ENCODE measurements around the gene ELP5.

ELP5 gene

DNA sequence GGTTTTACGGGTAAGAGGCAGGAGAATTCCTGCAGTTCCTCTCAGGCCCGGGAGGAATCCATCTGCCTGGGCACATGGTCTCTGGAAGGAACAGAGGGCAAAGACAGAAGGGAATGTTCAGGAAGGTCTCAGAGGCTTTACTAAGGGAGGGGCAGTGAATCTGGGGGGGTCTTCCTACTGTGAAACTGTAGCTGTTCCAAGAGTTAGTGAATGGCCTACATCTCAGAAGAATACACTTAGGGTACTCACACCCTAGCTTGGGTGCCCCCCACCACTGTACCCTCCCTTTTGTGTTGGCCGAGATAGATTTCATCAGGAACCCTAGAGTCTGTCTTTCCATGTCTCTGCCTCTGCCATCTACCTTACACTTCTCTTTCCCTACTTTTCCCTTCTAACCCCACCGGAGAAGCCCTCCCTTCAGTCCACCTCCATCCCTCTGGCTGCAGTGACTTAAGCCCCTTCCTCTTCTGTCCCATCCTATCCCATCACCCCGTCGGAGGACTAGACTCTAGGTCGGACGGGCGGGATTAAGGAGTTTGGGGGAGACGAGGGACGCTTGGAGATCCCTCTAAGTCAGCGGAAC lies 32.7 kb upstream of the ELP5 start:
- DNase-seq (ENCODE audit: low read depth) = no peak

DNA sequence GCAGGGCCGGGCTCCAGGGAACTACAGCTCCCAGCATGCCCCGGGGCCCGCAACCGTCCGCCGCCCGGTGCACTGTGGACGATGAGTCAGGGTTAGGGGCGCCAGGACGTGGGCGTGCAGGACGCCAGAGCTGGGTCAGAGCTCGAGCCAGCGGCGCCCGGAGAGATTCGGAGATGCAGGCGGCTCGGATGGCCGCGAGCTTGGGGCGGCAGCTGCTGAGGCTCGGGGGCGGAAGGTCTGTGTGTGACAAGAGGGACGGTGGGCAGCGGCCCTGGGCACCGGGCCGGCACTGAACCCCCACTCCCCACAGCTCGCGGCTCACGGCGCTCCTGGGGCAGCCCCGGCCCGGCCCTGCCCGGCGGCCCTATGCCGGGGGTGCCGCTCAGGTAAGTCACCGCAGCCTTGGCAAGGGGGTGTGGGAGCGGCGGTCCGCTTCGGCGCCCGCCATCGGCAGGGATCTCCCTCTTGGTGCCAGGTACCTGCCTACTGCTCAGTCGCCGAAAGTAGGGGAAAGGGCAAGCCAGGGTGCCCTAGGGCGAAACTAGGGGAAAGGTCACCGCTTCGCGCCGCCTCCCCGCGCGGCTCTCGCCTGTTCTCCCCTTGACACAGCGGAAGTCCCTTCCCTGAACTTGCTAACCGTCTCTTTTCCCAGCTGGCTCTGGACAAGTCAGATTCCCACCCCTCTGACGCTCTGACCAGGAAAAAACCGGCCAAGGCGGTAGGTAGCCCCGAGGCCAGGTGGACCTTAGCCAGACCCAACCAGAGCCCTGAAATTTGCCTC lies 32.0 kb upstream of the ELP5 start, which contains the start of the genes ACADVL and DLG4:
Gene ACADVL (plus strand): TSS at position 127 of the 781 bp plus-strand sequence. CDS start 47 bp downstream, at position 174.
Gene DLG4 (minus strand): TSS at position 25 of the 781 bp plus-strand sequence.
- DNase-seq (ENCODE audit: low read depth) = no peak

- no peak for DNase-seq (ENCODE audit: low read depth)
These were observed 31.3 kb upstream of the ELP5 start for GRCh38 chr17:7220593-7221277.

- DNase-seq (ENCODE audit: low read depth) = no peak
These were observed 30.5 kb upstream of the ELP5 start for GRCh38 chr17:7221278-7222092.

- no peak for DNase-seq (ENCODE audit: low read depth)
These were observed 29.7 kb upstream of the ELP5 start for GRCh38 chr17:7222093-7222971.

- DNase-seq (ENCODE audit: low read depth) = no peak
These were observed 29.1 kb upstream of the ELP5 start for GRCh38 chr17:7222972-7223292.

GRCh38 chr17:7223375-7223774 lies 28.6 kb upstream of the ELP5 start:
- no peak for DNase-seq (ENCODE audit: low read depth)

- DNase-seq (ENCODE audit: low read depth) = no peak
These were observed 27.9 kb upstream of the ELP5 start for GRCh38 chr17:7224110-7224509.

DNA sequence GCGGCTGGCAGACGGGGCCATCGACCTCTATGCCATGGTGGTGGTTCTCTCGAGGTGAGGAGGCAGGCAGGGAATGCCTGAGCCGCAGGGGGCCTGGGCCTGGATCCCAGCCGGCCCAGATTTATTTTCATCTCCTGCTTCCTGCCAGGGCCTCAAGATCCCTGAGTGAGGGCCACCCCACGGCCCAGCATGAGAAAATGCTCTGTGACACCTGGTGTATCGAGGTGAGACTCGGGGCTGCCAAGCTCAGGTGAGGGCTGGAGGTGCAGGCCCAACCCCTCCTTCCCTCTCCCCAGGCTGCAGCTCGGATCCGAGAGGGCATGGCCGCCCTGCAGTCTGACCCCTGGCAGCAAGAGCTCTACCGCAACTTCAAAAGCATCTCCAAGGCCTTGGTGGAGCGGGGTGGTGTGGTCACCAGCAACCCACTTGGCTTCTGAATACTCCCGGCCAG lies 27.3 kb upstream of the ELP5 start:
- no peak for DNase-seq (ENCODE audit: low read depth)

DNA sequence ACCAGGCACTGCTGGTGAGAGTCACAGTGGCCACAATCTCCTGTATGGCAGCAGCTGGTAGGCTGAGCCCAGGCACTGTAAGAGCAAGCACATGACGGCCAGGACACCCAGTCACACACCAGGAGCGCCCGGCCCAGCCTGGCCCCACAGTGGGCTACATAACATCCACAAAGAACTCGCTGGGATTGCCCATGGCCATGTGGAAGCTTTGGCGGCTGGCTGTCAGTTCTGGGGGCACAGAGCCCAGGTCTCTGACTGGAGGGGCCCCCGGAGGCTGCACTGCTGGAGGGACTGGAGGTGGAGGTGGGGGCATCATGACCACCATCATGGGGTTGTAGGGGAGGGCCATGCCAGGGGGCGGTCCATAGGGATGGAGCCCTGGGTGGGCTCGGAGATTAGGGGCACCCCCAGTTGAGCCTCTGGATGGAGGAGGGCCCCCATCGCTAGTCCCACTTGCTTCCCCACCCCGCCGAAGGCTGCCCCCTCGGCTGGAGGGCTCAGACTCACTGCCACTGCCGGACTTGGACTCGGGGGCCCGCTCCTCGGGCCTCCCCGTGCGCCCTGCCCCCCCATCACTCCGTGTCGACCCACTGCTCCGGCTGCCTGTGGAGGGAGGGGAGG lies 26.2 kb upstream of the ELP5 start:
- no peak for DNase-seq (ENCODE audit: low read depth)

GRCh38 chr17:7226721-7227710 lies 25.0 kb upstream of the ELP5 start:
- DNase-seq (ENCODE audit: low read depth) = no peak

- DNase-seq (ENCODE audit: low read depth) = no peak
These were observed 23.1 kb upstream of the ELP5 start for GRCh38 chr17:7228920-7229319.

- no peak for DNase-seq (ENCODE audit: low read depth)
These were observed 22.5 kb upstream of the ELP5 start for GRCh38 chr17:7229504-7229903.

GRCh38 chr17:7232114-7232513 lies 19.9 kb upstream of the ELP5 start:
- DNase-seq (ENCODE audit: low read depth) = no peak

GRCh38 chr17:7233701-7234082 lies 18.3 kb upstream of the ELP5 start:
- DNase-seq (ENCODE audit: low read depth) = no peak

DNA sequence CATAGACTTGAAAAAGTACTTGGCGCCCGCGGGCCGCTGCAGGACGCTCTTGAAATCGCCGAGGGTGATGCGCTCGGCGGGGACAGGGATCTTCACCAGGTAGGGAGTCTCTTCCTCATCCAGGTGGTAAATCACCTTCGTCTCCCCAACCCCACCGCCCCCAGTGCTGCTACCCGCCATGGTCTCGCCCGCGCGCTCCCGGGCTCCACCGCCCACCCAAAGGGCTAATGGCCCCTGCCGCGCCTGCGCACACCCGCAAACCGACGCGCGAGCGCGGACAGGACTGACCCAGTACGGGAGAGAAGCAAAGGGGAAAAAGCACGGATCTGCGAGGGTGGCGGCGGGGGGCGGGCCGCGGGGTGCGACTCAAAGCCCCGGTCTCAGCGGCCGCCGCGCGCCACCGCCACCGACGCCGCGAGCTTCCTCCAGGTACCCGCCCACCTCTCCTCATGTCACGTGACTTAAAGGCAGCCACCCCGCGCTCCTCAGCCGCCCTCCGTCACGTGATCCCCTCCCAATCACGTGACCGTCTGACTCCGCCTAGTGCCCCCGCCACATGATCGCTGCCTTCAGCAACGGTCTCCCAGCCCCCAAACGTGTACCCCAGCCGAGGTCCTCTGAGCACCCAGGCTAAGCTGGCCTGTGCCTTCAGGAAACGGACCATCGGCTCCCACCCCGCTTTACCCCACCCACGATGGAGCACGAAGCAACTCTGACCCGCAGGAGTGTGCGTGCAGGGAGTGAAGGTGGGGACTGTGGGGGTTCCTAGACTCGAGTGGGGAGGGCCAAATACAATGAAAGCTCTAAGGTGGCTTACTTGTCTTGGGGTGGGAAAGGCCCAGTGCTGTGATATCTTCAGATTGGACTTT lies 17.7 kb upstream of the ELP5 start, which contains the start of gene DVL2:
Gene DVL2 (minus strand): TSS at position 435 of the 869 bp plus-strand sequence. CDS start 255 bp downstream, at position 180.
- no peak for DNase-seq (ENCODE audit: low read depth)

- no peak for DNase-seq (ENCODE audit: low read depth)
These were observed 16.0 kb upstream of the ELP5 start for GRCh38 chr17:7235693-7236665.
